Adrenal gland (tissue), 12 donors: Measurements from ENCODE around the gene AHNAK. TPM values are rescaled to one million over a fixed set of nuclear protein-coding genes. Genes with fewer than 3 reads are reported as not detected.

Source experiments
- DNase-seq, 7 donors: peaks; one replicate each; pipeline ENCODE4 v3.0.0-alpha.2; 2019 to 2020
- H3K27ac ChIP-seq, 5 donors: fragments of 200-600 bp; sonication (generic) in 4 of 5; 1 replicate in 3 of 5; 2 replicates in 2 of 5; pipeline versions ENCODE4 v1.5.1 to v1.8.0; 2016 to 2020; ENCODE audit warnings: mild to moderate bottlenecking in 1 of 5
- H3K27me3 ChIP-seq: fragments of 200-600 bp; 2 replicates; pipeline ENCODE4 v1.8.0; 2021
- H3K36me3 ChIP-seq, 2 donors: fragments of 200-600 bp; replicated peaks in 1 of 2; 1 replicate in 1 of 2; 2 replicates in 1 of 2; pipeline versions ENCODE4 v1.5.1 to v1.8.0; 2018 to 2022
- H3K4me1 ChIP-seq, 2 donors: fragments of 200-600 bp; replicated peaks in 1 of 2; 1 replicate in 1 of 2; 2 replicates in 1 of 2; pipeline versions ENCODE4 v1.5.1 to v1.8.0; 2018 to 2021
- H3K4me3 ChIP-seq, 4 donors: fragments of 200-600 bp; sonication (generic) in 3 of 4; one replicate each; pipeline ENCODE4 v1.5.1; 2016 to 2018
- H3K9me3 ChIP-seq, 3 donors: fragments of 200-600 bp; sonication (generic) in 1 of 3; replicated peaks in 1 of 3; 1 replicate in 2 of 3; 2 replicates in 1 of 3; pipeline versions ENCODE4 v1.5.1 to v1.8.0; 2016 to 2021
- CTCF ChIP-seq, 6 experiments: fragments of 450-650 bp in 4 of 6; fragments of 200-600 bp in 2 of 6; sonication (generic) in 1 of 6; IDR thresholded peaks; 1 replicate in 5 of 6; 2 replicates in 1 of 6; pipeline versions ENCODE4 v1.5.1 to v1.8.0; 2016 to 2021; ENCODE audit warnings: antibody characterized with exemption in 6 of 6, mild to moderate bottlenecking in 2 of 6, moderate library complexity in 1 of 6
- POLR2A ChIP-seq, 2 donors: fragments of 450-650 bp; IDR thresholded peaks; one replicate each; pipeline ENCODE4 v1.6.1; 2017; ENCODE audit warnings: antibody characterized with exemption in 2 of 2, mild to moderate bottlenecking in 2 of 2, moderate library complexity in 1 of 2
- WGBS, 4 donors: extraction: QIAGEN DNeasy Blood & Tissue Kit in 2 of 4; methylation state at CpG; one replicate each; pipeline versions ENCODE4 v1.1.5 to v1.1.7; 2013 to 2017; 5-methylcytosine and 5-hydroxymethylcytosine counted together
- intact Hi-C, 2 donors: fragments of 100-400 bp; cut with DNase I; formaldehyde crosslinking; loops; one replicate each; pipeline versions ENCODE4 v1.14.1 to v1.15.0; 2022 to 2023
- polyA plus RNA-seq, 3 donors: library from polyadenylated mRNA; stranded (reverse); fragments of 200-250 nt in 2 of 3; fragments of 350-450 nt in 1 of 3; fragmentation: Illumina TruSeq in 1 of 3; extraction: RNeasy Lipid Tissue Mini Kit (QIAGEN cat#74804) in 1 of 3; gene quantifications; one replicate each; pipeline ENCODE4 v1.2.3, GENCODE V29; 2013 to 2014
- total RNA-seq, 9 donors: library from RNA; depleted of rRNA in 4 of 9; stranded (reverse); fragments of >200 nt in 4 of 9; fragments of 120-200 nt in 1 of 9; fragmentation: NEBNext Ultra II Directional in 1 of 9; extraction: Animal tissue kit (Norgen Biotek cat#: 25700) in 1 of 9; gene quantifications; one replicate each; pipeline versions ENCODE4 v1.1.0 to v1.2.4, GENCODE V29; 2013 to 2023
- donor health status: healthy with polysubstance abuse.
- donor health status: Bipolar disorder and iron deficiency.
- donor health status: DM: yes; HTN: yes; CAD: no.
- donor health status: DM: no; HTN: no; CAD: no.
- donor health status: DM: no; HTN: no; CAD: no.
- donor health status: DM: yes; HTN: yes; CAD: no.

Gene AHNAK
- total and polyA plus RNA-seq, 12 donors: 32.0 to 307 (median 175) TPM

- Histone ChIP-seq H3K27ac (peak overlapping the region in 2 of 5 donors; percentile 48 to 57), H3K36me3 (no peaks in the 10 kb centered on the region), H3K4me1 (no peaks in the 10 kb centered on the region), H3K9me3 (no peaks in the 10 kb centered on the region), H3K27me3 (no peaks in the 10 kb centered on the region), H3K4me3 (no peak overlapping the region)
- WGBS, 4 donors: 52 to 66% (median 55%) methylated on average over 4 to 5 of the region's 5 CpGs
- TF ChIP-seq CTCF (IDR thresholded peaks at IDR 0.05) (no peak), POLR2A (IDR thresholded peaks at IDR 0.05) (no peak)
- intact Hi-C loops: no loop called here
- DNase-seq: no peak
Measured at GRCh38 chr11:62419314-62419929, 127.2 kb downstream of the AHNAK start.

- Histone ChIP-seq H3K4me1 (no peaks in the 10 kb centered on the region), H3K27me3 (no peaks in the 10 kb centered on the region), H3K27ac (peak within 1 kb of the TSS in 2 of 5 donors; percentile 48 to 57), H3K4me3 (no peak within 1 kb of the TSS), H3K36me3 (no peaks in the 10 kb centered on the region), H3K9me3 (no peaks in the 10 kb centered on the region)
- no peak for DNase-seq
- intact Hi-C loops: no loop called here
- TF ChIP-seq POLR2A (IDR thresholded peaks at IDR 0.05) (no peak), CTCF (IDR thresholded peaks at IDR 0.05) (no peak)
- WGBS, 4 donors: 61 to 93% (median 83%) methylated on average over 3 to 4 of the region's 4 CpGs
Measured at GRCh38 chr11:62418733-62419132, 127.9 kb downstream of the AHNAK start, which contains the start of gene SCGB1A1. Gene SCGB1A1, plus strand, starts transcription at chr11:62419033. Its CDS starts 63 bp downstream, at chr11:62419096.

- no peak for DNase-seq
- H3K36me3 ChIP-seq: no peaks in the 10 kb centered on the region
- H3K27me3 ChIP-seq: no peaks in the 10 kb centered on the region
- no peak overlapping the region for H3K4me3 ChIP-seq
- WGBS, 4 donors: 74 to 87% (median 80%) methylated on average over 4 to 5 of the region's 5 CpGs
- intact Hi-C loops: no loop called here
- H3K27ac ChIP-seq: no peak overlapping the region
- no peaks in the 10 kb centered on the region for H3K9me3 ChIP-seq
- no peaks in the 10 kb centered on the region for H3K4me1 ChIP-seq
- TF ChIP-seq CTCF (IDR thresholded peaks at IDR 0.05): no peak
- TF ChIP-seq POLR2A (IDR thresholded peaks at IDR 0.05): no peak
Measured at GRCh38 chr11:62418136-62418535, 128.5 kb downstream of the AHNAK start.

GRCh38 chr11:62416596-62416995 lies 130.0 kb downstream of the AHNAK start:
- Histone ChIP-seq H3K4me1 (no peaks in the 10 kb centered on the region), H3K27me3 (no peaks in the 10 kb centered on the region), H3K36me3 (no peaks in the 10 kb centered on the region), H3K4me3 (no peak overlapping the region), H3K9me3 (no peaks in the 10 kb centered on the region), H3K27ac (no peak overlapping the region)
- intact Hi-C loops: no loop called here
- TF ChIP-seq POLR2A (IDR thresholded peaks at IDR 0.05) (no peak), CTCF (IDR thresholded peaks at IDR 0.05) (no peak)
- no peak for DNase-seq
- 93 to 94% (median 94%) methylated on average over 12 of the region's 12 CpGs for WGBS, 4 donors
